KOPT-K1 (cell line): ENCODE data around the gene TGOLN2.
"Not testable (repeated sequence)": the region's sequence is repeated elsewhere in the genome, so short reads cannot be mapped to it uniquely, and the experiment has no call there.

Experiments used
- H3K27ac ChIP-seq: fragments of 200-600 bp; sonication (generic); 2 replicates; pipeline ENCODE4 v1.5.1; 2016; ENCODE audit warnings: antibody characterized with exemption, mild to moderate bottlenecking, low read depth, low read length; ENCODE audit not compliant: poor library complexity, severe bottlenecking
- H3K36me3 ChIP-seq: fragments of 200-600 bp; sonication (generic); 2 replicates; pipeline ENCODE4 v1.5.1; 2017; ENCODE audit warnings: antibody characterized with exemption, mild to moderate bottlenecking, low read length, moderate library complexity; ENCODE audit not compliant: insufficient read depth
- H3K9me3 ChIP-seq: fragments of 200-600 bp; sonication (generic); 2 replicates; pipeline ENCODE4 v1.5.1; 2017; ENCODE audit warnings: antibody characterized with exemption, low read length, mild to moderate bottlenecking; ENCODE audit not compliant: insufficient read depth, poor library complexity, severe bottlenecking

TGOLN2 gene

DNA sequence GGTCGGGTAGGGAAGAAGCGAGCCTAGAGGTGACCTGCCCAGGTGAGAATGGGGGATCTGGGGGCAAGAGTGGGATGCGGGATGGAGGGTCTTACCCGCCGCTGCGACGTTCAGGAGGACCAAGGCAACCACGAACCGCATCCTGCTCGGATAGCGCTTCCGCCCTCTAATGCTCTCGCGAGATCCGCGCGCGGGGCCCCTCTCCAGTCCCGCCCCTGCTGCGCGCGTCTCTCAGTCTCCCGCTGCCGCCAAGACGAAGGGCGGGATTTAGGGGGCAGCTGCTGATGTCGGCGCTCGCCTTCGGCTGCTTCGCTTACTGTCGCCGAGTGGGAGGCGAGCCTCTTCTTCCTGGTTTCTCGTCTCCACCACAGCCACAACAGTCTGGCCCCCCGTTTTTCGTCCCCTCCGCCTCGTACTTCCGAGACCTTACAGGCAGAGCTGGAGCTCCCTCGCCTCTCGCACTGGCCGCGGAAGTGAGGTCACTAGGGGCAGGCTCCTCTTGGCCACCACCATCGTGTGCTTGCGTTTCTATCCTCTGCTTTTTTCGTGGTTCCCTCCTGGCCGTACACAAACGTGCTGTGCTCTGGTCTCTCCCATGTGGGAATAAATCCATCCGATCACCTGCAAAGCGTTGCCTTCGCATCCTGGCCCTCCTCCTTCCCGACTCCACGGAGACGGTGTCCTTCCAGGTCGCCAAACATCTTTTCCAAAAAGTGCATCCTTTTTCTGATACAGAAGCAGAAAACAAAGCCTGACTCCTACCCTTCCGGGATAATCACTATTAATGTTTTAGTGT, at the start of gene TGOLN2:
TGOLN2 (minus strand) TSS at position 168 of the 796 bp plus-strand sequence; CDS start at position 141, 27 bp downstream.
- peak within 1 kb of the TSS; percentile 97 for H3K27ac ChIP-seq
- peaks cover 39% of the 10 kb centered on the region for H3K36me3 ChIP-seq

DNA sequence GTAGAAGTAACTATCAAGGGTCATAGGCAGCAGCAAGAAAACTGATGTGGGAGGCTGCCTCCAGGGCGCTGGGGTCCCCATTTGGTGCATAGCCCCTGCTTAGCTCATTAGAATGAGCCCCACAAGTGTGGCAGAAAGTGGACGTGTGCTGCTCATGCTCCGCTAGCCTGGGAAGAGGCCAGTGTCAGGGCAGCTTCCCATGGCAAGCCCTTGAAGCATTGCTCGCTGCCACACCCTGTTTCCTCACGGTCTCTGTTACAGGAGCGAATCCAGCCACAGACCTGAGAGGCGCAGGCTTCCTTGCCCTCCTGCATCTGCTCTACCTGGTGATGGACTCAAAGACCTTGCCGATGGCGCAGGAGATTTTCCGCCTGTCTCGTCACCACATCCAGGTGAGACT, 49.3 kb upstream of the TGOLN2 start:
- Histone ChIP-seq H3K27ac (no peak overlapping the region), H3K9me3 (peaks cover 24% of the 10 kb centered on the region), H3K36me3 (peaks cover 34% of the 10 kb centered on the region)

More for the DNA sequence above, at the start of gene TGOLN2:
- H3K9me3 ChIP-seq: no peaks in the 10 kb centered on the region

DNA sequence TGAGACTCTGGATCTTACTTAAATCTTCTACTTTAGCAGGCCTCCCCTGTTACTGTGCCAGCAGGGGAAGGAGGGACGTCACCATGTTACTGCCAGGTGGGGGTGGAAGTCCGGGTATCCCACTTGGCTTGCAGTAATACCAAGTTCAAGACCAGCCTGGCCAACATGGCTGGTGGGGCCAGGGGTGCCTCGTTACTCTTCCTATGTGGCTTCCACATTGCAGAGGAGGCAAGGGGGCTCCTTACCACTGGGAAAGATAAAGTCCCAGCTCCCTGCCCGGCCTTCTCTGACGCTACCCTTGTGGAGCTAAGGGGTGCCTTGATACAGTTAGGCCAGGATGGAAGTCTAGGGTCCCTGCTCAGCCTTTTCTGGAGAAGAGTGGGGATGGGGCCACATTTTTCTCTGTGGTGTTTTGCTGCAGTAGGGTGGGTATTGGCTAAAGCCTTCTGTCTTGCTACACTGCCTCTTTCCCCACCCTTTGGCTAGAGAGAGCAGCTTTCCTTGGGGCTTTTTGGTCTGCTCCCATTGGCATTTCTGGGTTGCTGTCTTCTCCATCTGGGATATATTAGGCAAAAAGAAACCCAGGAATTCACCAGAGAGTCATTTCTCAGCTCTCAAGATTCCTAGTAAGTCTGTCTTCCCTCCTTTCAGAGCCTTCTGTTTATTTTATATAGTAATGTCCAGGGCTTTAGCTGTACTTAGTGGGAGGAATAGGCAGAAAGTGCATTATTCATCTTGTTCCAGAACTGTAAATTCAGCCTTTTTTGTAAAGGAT, 48.7 kb upstream of the TGOLN2 start:
- peaks cover 24% of the 10 kb centered on the region for H3K9me3 ChIP-seq
- peaks cover 34% of the 10 kb centered on the region for H3K36me3 ChIP-seq
- H3K27ac ChIP-seq: no peak overlapping the region

DNA sequence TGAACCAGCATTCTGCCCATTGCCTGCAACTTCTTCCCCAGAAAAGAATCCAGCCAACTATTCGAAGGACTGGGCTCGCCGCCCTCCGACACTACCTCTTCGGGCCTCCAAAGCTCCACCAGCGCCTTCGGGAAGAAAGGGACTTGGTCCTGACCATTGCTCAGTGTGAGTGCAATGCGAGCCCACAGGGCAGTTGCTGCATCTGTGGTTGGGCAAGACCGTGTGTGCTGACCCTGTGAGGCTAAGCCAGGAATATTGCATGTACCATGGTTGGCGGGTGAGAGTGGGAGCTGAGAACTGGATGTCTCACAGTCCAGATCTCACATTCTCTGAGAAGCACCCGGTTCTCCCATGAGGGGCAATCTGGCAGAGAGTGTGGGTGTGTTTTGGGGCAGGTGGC, 43.3 kb upstream of the TGOLN2 start:
- H3K27ac ChIP-seq: no peak overlapping the region
- H3K9me3 ChIP-seq: no peaks in the 10 kb centered on the region

DNA sequence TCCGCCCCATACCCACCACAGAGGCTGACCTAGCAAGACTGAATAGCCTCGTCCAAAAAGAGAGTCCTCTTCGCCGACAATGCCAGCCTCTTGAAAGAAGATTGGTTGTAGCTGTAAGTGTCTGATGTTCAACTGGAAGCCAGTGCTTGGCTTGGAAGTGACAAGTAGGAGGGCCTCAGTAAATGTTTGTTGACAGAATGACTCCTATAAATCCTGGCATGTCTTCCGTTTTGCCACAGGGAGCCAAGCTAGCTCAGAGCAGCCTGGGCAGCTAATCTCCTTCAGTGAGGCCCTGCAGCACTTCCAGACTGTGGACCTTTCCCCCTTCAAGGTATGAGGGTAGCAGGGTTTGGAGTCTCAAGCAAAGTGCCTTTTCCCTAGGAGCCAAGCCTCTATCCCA, 41.7 kb upstream of the TGOLN2 start:
- H3K9me3 ChIP-seq: no peaks in the 10 kb centered on the region
- no peaks in the 10 kb centered on the region for H3K36me3 ChIP-seq
- H3K27ac ChIP-seq: no peak overlapping the region

More for the DNA sequence above, 43.3 kb upstream of the TGOLN2 start:
- H3K36me3 ChIP-seq: no peaks in the 10 kb centered on the region

DNA sequence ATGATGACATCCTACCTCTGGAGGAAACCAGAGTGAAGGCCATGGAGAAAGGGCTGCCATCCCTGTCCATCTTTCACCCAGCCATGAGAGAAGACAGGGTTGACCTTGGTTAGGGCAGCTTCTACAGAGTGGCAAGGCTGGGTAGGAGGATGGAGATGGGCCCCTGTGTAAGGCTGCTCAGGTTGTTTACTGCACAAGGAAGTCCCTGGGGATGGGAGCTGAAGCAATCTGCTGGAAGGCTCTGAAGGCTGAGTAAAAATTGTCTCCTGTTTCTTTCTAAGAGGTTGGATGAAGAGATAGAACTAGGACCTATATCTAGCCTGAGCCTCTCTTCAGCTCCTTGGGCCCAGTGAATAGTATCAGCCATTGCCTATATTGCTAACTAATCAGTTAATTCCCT, 41.1 kb upstream of the TGOLN2 start:
- Histone ChIP-seq H3K9me3 (no peaks in the 10 kb centered on the region), H3K27ac (no peak overlapping the region), H3K36me3 (no peaks in the 10 kb centered on the region)

DNA sequence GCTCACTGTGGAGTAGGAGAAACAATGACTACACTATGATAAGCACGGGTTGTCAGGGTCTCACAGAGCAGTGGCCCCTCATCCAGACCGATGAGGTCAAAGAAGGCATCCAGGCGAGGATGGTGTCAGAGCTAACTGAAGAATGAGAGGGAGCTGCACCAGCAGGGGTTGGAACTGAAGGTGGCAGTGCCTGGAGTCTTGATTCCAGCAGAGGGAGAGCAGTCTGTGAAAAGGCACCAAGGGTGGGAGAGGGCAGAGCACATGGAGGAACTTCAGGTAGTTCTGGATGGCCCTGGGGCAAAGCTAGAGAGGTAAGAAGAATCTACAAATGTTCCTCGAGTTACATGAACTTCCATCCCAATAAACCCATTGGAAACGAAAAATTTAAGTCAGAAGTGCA, 39.4 kb upstream of the TGOLN2 start:
- Histone ChIP-seq H3K27ac (no peak overlapping the region), H3K9me3 (no peaks in the 10 kb centered on the region), H3K36me3 (peaks cover 14% of the 10 kb centered on the region)

DNA sequence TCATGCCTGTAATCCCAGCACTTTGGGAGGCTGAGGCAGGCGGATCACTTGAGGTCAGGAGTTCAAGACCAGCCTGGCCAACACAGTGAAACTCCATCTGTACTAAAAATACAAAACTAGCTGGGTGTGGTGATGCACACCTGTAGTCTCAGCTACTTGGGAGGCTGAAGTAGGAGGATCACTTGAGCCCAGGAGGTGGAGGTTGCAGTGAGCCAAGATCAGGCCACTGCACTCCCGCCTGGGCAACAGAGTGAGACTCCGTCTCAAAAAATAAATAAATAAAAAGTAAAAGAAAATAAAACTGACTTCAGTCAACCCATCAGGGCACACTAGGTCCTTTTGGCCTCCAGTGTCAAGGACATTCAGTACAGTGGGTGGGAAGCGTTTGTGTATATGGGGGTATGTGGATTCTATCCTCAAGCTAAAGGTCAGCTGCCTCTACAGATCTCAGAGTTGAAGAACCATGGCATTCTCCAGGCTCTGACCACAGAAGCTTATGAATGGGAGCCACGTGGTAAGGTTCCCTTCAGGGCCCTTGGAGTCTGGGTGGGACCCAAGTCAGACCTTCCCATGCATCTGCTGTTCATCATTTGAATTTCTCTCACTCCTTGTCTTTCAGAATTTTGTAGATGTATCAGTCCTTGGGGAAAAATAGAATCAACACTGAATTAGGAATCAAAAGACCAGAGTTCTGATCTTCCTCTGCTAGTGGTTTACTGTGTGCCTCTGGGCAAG, 35.0 kb upstream of the TGOLN2 start:
- not testable (repeated sequence) for H3K27ac ChIP-seq
- peaks cover 25% of the 10 kb centered on the region for H3K36me3 ChIP-seq

DNA sequence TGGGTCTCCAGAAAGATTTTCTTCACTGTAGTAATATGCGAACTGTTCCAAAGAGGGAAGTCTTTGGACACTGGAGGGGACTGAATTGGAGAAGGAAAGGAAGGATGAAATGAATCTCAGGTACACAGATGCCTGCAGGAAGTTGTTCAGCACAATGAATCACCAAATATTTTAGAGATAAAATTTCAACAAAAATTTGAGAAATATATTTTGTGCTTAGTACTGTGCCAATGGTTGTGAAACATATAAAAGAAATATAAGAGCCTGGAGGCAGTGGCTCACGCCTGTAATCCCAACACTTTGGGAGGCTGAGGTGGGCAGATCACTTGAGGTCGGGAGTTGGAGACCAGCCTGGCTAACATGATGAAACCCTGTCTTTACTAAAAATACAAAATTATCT, 29.9 kb upstream of the TGOLN2 start:
- H3K9me3 ChIP-seq: no peaks in the 10 kb centered on the region
- no peak overlapping the region for H3K27ac ChIP-seq
- peaks cover 28% of the 10 kb centered on the region for H3K36me3 ChIP-seq

More for the DNA sequence above, 35.0 kb upstream of the TGOLN2 start:
- H3K9me3 ChIP-seq: not testable (repeated sequence)

DNA sequence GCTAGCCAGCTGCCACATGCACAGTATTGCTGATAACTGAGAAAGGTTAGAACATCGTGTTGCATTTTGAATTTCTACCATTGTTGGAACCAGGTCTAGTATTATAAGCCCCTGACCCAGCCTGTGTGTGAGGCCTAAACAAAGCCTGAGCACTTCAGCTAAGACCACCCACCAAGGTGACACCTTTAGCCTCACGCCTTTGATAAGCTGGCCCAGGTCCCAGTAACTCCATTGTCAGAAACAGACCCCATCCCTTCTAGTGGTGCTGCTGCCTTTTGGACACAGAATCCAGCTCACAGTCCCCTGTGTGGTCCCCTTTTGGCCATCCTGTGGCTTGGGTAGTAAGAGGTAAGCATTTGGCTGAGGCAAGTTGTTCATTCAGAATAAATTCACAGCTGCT, 28.4 kb upstream of the TGOLN2 start:
- peaks cover 23% of the 10 kb centered on the region for H3K36me3 ChIP-seq

DNA sequence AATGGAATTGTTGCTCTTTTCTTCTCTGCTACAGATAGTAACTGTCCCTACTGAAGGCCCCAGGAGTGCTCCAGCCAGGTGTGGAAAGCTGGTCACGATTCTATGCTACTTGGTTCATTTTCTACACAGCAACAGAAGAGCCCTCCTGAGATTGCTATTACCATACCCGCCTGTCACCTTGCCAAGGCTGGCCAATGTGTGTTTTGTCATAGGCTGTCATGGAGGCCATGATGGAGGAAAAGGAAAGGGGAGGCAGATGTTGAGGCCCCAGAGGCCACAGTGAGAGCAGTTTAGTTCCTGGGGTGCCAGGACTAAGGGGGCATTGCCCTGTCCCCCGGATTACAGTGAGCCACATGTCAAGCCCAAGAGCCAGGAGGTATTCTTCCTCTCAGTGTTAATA, 27.7 kb upstream of the TGOLN2 start:
- Histone ChIP-seq H3K36me3 (peaks cover 30% of the 10 kb centered on the region), H3K27ac (peak overlapping the region; percentile 66), H3K9me3 (no peaks in the 10 kb centered on the region)

More for the DNA sequence above, 28.4 kb upstream of the TGOLN2 start:
- no peak overlapping the region for H3K27ac ChIP-seq
- no peaks in the 10 kb centered on the region for H3K9me3 ChIP-seq

DNA sequence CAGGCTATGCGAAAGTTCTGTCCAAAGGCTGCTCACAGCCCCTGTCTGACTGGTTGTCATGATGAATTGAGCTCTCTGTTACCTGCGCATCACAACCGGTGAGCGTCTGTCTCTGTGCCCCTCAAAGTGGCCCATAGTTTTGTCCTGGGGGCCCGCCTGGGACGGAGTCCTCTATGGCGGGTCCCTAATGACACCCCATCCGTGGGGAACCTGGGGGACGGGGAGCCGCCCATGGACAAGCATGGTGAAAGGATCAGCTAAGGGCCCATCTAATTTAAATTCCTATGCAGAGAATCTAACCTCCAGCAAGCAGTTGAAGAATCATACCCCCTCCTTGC, 27.3 kb upstream of the TGOLN2 start:
- no peaks in the 10 kb centered on the region for H3K9me3 ChIP-seq
- peaks cover 35% of the 10 kb centered on the region for H3K36me3 ChIP-seq
- peak overlapping the region; percentile 66 for H3K27ac ChIP-seq

DNA sequence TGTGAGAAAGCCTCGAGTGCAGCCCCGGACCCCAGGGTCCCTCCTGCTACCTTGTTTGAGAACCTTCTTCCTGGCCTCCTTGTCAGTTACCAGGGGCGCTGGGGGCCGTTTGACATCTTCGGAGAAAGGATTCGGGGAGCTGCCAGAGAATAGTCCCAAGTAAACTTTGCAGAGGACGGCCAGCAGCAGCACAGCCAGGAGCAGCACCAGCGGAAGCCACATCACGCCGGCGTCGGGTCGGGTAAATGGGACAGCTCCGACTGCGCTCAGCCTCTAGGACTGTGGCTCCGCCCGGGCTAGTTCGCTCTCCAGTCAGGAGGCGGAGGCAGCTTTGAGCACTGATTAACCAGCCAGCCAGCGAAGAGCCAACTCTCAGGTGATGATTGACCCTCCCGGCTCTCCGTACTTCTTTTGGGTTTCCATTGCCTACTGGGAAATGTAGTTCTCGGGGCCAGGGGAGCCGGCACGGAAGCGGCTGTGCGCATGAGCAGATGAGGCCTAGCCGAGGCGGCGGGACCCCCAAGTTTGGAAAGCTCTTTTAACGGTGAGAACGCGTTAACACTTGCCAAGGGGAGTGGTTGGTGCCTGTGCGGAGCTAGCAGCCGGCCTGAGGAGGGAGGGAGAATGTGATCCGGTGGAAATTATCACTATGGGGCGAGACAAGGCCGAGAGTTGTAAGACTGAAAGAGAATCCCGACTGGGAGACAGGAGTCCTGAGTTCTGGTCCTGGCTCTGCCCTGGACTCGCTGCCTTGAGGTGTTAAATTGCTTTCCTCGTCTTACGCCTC, 26.7 kb upstream of the TGOLN2 start, which contains the start of the genes ELMOD3 and RETSAT:
ELMOD3 (plus strand) TSS at position 484 of the 787 bp plus-strand sequence. CDS start 2,430 bp downstream, outside the sequence.
RETSAT (minus strand) TSS at position 243 of the 787 bp plus-strand sequence; CDS start at position 222, 21 bp downstream.
- no peaks in the 10 kb centered on the region for H3K9me3 ChIP-seq
- peaks cover 40% of the 10 kb centered on the region for H3K36me3 ChIP-seq
- peak within 1 kb of the TSS; percentile 66 for H3K27ac ChIP-seq

DNA sequence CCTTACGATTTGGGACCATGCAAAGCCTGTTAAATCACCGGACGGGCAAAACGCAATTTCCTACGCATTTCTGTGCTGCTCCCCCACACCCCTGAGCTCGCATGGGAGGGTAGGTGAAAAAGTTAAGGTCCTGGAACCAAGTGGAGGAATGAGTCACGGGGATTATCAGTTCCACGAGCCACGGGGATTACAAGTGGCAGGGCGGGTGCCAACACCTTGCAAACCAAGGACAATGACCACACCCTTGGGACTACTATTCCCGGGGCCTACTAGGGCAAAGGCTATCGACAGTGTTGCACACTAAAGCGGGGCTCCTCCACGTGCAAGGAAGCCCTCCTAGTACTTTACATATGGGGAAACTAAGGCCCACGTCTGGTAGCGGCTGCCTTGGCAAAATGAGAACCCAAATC, 26.1 kb upstream of the TGOLN2 start:
- peak overlapping the region; percentile 66 for H3K27ac ChIP-seq
- H3K9me3 ChIP-seq: no peaks in the 10 kb centered on the region
- H3K36me3 ChIP-seq: peaks cover 46% of the 10 kb centered on the region
